ENCODE measurements around the gene SPEG.

Gene SPEG

GRCh38 chr2:219488844-219489194 lies 54.2 kb downstream of the SPEG start:
- H3K4me1 ChIP-seq (ENCODE audit: insufficient read depth, low read length), result peaks cover 18% of the 10 kb centered on the region

GRCh38 chr2:219489315-219489714 lies 54.7 kb downstream of the SPEG start:
- H3K36me3 ChIP-seq (ENCODE audit: insufficient read depth, low read depth, low read length), result no peaks in the 10 kb centered on the region
- no peak overlapping the region for H3K27ac ChIP-seq (ENCODE audit: low read length)
- peaks cover 62% of the 10 kb centered on the region for H3K27me3 ChIP-seq (ENCODE audit: insufficient read depth, low read length)
- no peak overlapping the region for H3K4me3 ChIP-seq (ENCODE audit: low read length)
- H3K9me3 ChIP-seq (ENCODE audit: insufficient read depth, low read depth, low read length), result no peaks in the 10 kb centered on the region
- no peak overlapping the region for H3K9ac ChIP-seq (ENCODE audit: low read depth, low read length)
- H3K4me1 ChIP-seq (ENCODE audit: insufficient read depth, low read length), result peaks cover 18% of the 10 kb centered on the region

More at GRCh38 chr2:219488844-219489194, 54.2 kb downstream of the SPEG start:
- Histone ChIP-seq H3K27me3 (ENCODE audit: insufficient read depth, low read length) (peaks cover 63% of the 10 kb centered on the region), H3K27ac (ENCODE audit: low read length) (no peak overlapping the region), H3K9ac (ENCODE audit: low read depth, low read length) (no peak overlapping the region), H3K9me3 (ENCODE audit: insufficient read depth, low read depth, low read length) (no peaks in the 10 kb centered on the region), H3K4me3 (ENCODE audit: low read length) (no peak overlapping the region), H3K36me3 (ENCODE audit: insufficient read depth, low read depth, low read length) (no peaks in the 10 kb centered on the region)

- no peaks in the 10 kb centered on the region for H3K9me3 ChIP-seq (ENCODE audit: insufficient read depth, low read depth, low read length)
- no peak overlapping the region for H3K27ac ChIP-seq (ENCODE audit: low read length)
- H3K9ac ChIP-seq (ENCODE audit: low read depth, low read length), result no peak overlapping the region
- peaks cover 62% of the 10 kb centered on the region for H3K27me3 ChIP-seq (ENCODE audit: insufficient read depth, low read length)
- peaks cover 18% of the 10 kb centered on the region for H3K4me1 ChIP-seq (ENCODE audit: insufficient read depth, low read length)
- no peak overlapping the region for H3K4me3 ChIP-seq (ENCODE audit: low read length)
- no peaks in the 10 kb centered on the region for H3K36me3 ChIP-seq (ENCODE audit: insufficient read depth, low read depth, low read length)
These were observed 55.5 kb downstream of the SPEG start for GRCh38 chr2:219490186-219490585.

GRCh38 chr2:219490600-219491130 lies 56.0 kb downstream of the SPEG start:
- no peak overlapping the region for H3K27ac ChIP-seq (ENCODE audit: low read length)
- H3K36me3 ChIP-seq (ENCODE audit: insufficient read depth, low read depth, low read length), result no peaks in the 10 kb centered on the region
- H3K9ac ChIP-seq (ENCODE audit: low read depth, low read length), result no peak overlapping the region
- H3K4me1 ChIP-seq (ENCODE audit: insufficient read depth, low read length), result peaks cover 18% of the 10 kb centered on the region
- H3K27me3 ChIP-seq (ENCODE audit: insufficient read depth, low read length), result peaks cover 62% of the 10 kb centered on the region
- H3K4me3 ChIP-seq (ENCODE audit: low read length), result no peak overlapping the region
- no peaks in the 10 kb centered on the region for H3K9me3 ChIP-seq (ENCODE audit: insufficient read depth, low read depth, low read length)

- no peak overlapping the region for H3K4me3 ChIP-seq (ENCODE audit: low read length)
- no peak overlapping the region for H3K27ac ChIP-seq (ENCODE audit: low read length)
- H3K4me1 ChIP-seq (ENCODE audit: insufficient read depth, low read length), result peaks cover 13% of the 10 kb centered on the region; the same call in 1 of the 2 replicates
- peaks cover 62% of the 10 kb centered on the region for H3K27me3 ChIP-seq (ENCODE audit: insufficient read depth, low read length)
- H3K9me3 ChIP-seq (ENCODE audit: insufficient read depth, low read depth, low read length), result no peaks in the 10 kb centered on the region
- H3K9ac ChIP-seq (ENCODE audit: low read depth, low read length), result no peak overlapping the region
- H3K36me3 ChIP-seq (ENCODE audit: insufficient read depth, low read depth, low read length), result no peaks in the 10 kb centered on the region
These were observed 56.8 kb downstream of the SPEG start for GRCh38 chr2:219491278-219491963.

- Histone ChIP-seq H3K27ac (ENCODE audit: low read length) (no peak overlapping the region), H3K4me1 (ENCODE audit: insufficient read depth, low read length) (peaks cover 6% of the 10 kb centered on the region; the same call in 1 of the 2 replicates), H3K36me3 (ENCODE audit: insufficient read depth, low read depth, low read length) (no peaks in the 10 kb centered on the region), H3K4me3 (ENCODE audit: low read length) (no peak overlapping the region), H3K9ac (ENCODE audit: low read depth, low read length) (no peak overlapping the region), H3K27me3 (ENCODE audit: insufficient read depth, low read length) (peaks cover 62% of the 10 kb centered on the region), H3K9me3 (ENCODE audit: insufficient read depth, low read depth, low read length) (no peaks in the 10 kb centered on the region)
These were observed 57.9 kb downstream of the SPEG start for GRCh38 chr2:219492575-219492974.

- H3K27me3 ChIP-seq (ENCODE audit: insufficient read depth, low read length), result peaks cover 62% of the 10 kb centered on the region
- no peaks in the 10 kb centered on the region for H3K36me3 ChIP-seq (ENCODE audit: insufficient read depth, low read depth, low read length)
- peaks cover 6% of the 10 kb centered on the region; the same call in 1 of the 2 replicates for H3K4me1 ChIP-seq (ENCODE audit: insufficient read depth, low read length)
- H3K9ac ChIP-seq (ENCODE audit: low read depth, low read length), result no peak overlapping the region
- H3K9me3 ChIP-seq (ENCODE audit: insufficient read depth, low read depth, low read length), result no peaks in the 10 kb centered on the region
- no peak overlapping the region for H3K4me3 ChIP-seq (ENCODE audit: low read length)
- no peak overlapping the region for H3K27ac ChIP-seq (ENCODE audit: low read length)
These were observed 58.4 kb downstream of the SPEG start for GRCh38 chr2:219493086-219493485.

GRCh38 chr2:219494952-219495530 lies 60.4 kb downstream of the SPEG start:
- Histone ChIP-seq H3K27me3 (ENCODE audit: insufficient read depth, low read length) (peaks cover 59% of the 10 kb centered on the region), H3K9ac (ENCODE audit: low read depth, low read length) (no peak overlapping the region), H3K4me1 (ENCODE audit: insufficient read depth, low read length) (peaks cover 15% of the 10 kb centered on the region; the same call in 1 of the 2 replicates), H3K4me3 (ENCODE audit: low read length) (no peak overlapping the region), H3K9me3 (ENCODE audit: insufficient read depth, low read depth, low read length) (no peaks in the 10 kb centered on the region), H3K36me3 (ENCODE audit: insufficient read depth, low read depth, low read length) (no peaks in the 10 kb centered on the region), H3K27ac (ENCODE audit: low read length) (no peak overlapping the region)

GRCh38 chr2:219495531-219496122 lies 61.0 kb downstream of the SPEG start:
- no peaks in the 10 kb centered on the region for H3K9me3 ChIP-seq (ENCODE audit: insufficient read depth, low read depth, low read length)
- H3K27ac ChIP-seq (ENCODE audit: low read length), result no peak overlapping the region
- no peak overlapping the region for H3K4me3 ChIP-seq (ENCODE audit: low read length)
- H3K36me3 ChIP-seq (ENCODE audit: insufficient read depth, low read depth, low read length), result no peaks in the 10 kb centered on the region
- H3K9ac ChIP-seq (ENCODE audit: low read depth, low read length), result no peak overlapping the region
- peaks cover 59% of the 10 kb centered on the region for H3K27me3 ChIP-seq (ENCODE audit: insufficient read depth, low read length)
- H3K4me1 ChIP-seq (ENCODE audit: insufficient read depth, low read length), result peaks cover 20% of the 10 kb centered on the region; the same call in 1 of the 2 replicates

GRCh38 chr2:219496247-219496824 lies 61.7 kb downstream of the SPEG start:
- Histone ChIP-seq H3K9me3 (ENCODE audit: insufficient read depth, low read depth, low read length) (no peaks in the 10 kb centered on the region), H3K36me3 (ENCODE audit: insufficient read depth, low read depth, low read length) (no peaks in the 10 kb centered on the region), H3K4me3 (ENCODE audit: low read length) (no peak overlapping the region), H3K9ac (ENCODE audit: low read depth, low read length) (no peak overlapping the region), H3K27ac (ENCODE audit: low read length) (no peak overlapping the region), H3K27me3 (ENCODE audit: insufficient read depth, low read length) (peaks cover 57% of the 10 kb centered on the region), H3K4me1 (ENCODE audit: insufficient read depth, low read length) (peaks cover 20% of the 10 kb centered on the region; the same call in 1 of the 2 replicates)

GRCh38 chr2:219496825-219497494 lies 62.3 kb downstream of the SPEG start:
- no peak overlapping the region for H3K9ac ChIP-seq (ENCODE audit: low read depth, low read length)
- H3K4me3 ChIP-seq (ENCODE audit: low read length), result peak overlapping the region; percentile 77; the same call in 1 of the 2 replicates
- no peak overlapping the region for H3K27ac ChIP-seq (ENCODE audit: low read length)
- no peaks in the 10 kb centered on the region for H3K36me3 ChIP-seq (ENCODE audit: insufficient read depth, low read depth, low read length)
- H3K4me1 ChIP-seq (ENCODE audit: insufficient read depth, low read length), result peaks cover 20% of the 10 kb centered on the region; the same call in 1 of the 2 replicates
- H3K27me3 ChIP-seq (ENCODE audit: insufficient read depth, low read length), result peaks cover 55% of the 10 kb centered on the region
- no peaks in the 10 kb centered on the region for H3K9me3 ChIP-seq (ENCODE audit: insufficient read depth, low read depth, low read length)

Data from iPS-20b (cell line).